K562 (cell line): Measurements from ENCODE around the gene RFLNA. TPM values are rescaled to one million over a fixed set of nuclear protein-coding genes. Genes with fewer than 3 reads are reported as not detected.

Experiments used
- CEBPZ ChIP-seq: fragments of 150-350 bp; IDR thresholded peaks from 2 replicates; pipeline ENCODE4 v1.6.1; 2014; ENCODE audit warnings: low read depth, mild to moderate bottlenecking, low read length, borderline replicate concordance
- DEAF1 ChIP-seq: fragments of 450-650 bp; formaldehyde crosslinking; IDR thresholded peaks from 2 replicates; pipeline ENCODE4 v1.4.0; 2020; ENCODE audit warnings: mild to moderate bottlenecking, moderate library complexity
- MAFF ChIP-seq: IDR thresholded peaks from 2 replicates; pipeline ENCODE4 v1.6.1; 2012; ENCODE audit warnings: low read length, improper control_type of control experiment
- POLR2AphosphoS2 ChIP-seq: IDR thresholded peaks from 2 replicates; pipeline ENCODE4 v1.6.1; 2012; ENCODE audit warnings: low read length, improper control_type of control experiment
- RNF219 ChIP-seq: fragments of 250-450 bp; sonication (Bioruptor Pico); IDR thresholded peaks from 2 replicates; pipeline ENCODE4 v1.5.0; 2022; ENCODE audit warnings: mild to moderate bottlenecking
- THRB ChIP-seq: fragments of 450-650 bp; formaldehyde crosslinking; conservative IDR thresholded peaks from 2 replicates; pipeline ENCODE4 v1.4.0; 2022; ENCODE audit warnings: mild to moderate bottlenecking, missing genetic modification characterization
- ZNF764 ChIP-seq: fragments of 250-450 bp; sonication (Bioruptor Pico); IDR thresholded peaks from 2 replicates; pipeline ENCODE4 v1.4.0; 2020; ENCODE audit warnings: low read depth, mild to moderate bottlenecking, moderate library complexity
- polyA plus RNA-seq, 8 experiments: library from polyadenylated mRNA; depleted of rRNA in 4 of 8; stranded (reverse) in 5 of 8; unstranded in 3 of 8; fragments of >200 nt; fragmentation: Nextera tagmentation in 2 of 8; fragmentation: Illumina TruSeq in 1 of 8; extraction: Ambion mirVana in 2 of 8; extraction: Trizol in 1 of 8; gene quantifications; 2 replicates each; pipeline versions ENCODE4 v1.2.1 to v1.2.3, GENCODE V29; 2011 to 2014; ENCODE audit warnings: inconsistent platforms in 1 of 8, missing spikeins in 1 of 8
- total RNA-seq, 7 experiments: library from RNA; depleted of rRNA in 6 of 7; stranded (reverse); fragments of >200 nt in 6 of 7; fragmentation: Illumina TruSeq in 2 of 7; extraction: Trizol in 2 of 7; gene quantifications; 2 replicates each; pipeline versions ENCODE4 v1.2.1 to v1.2.3, GENCODE V29; 2011 to 2021; ENCODE audit warnings: low replicate concordance in 1 of 7

RFLNA gene
- total and polyA plus RNA-seq, 9 of the 15 experiments (the other 6 are each of a cell fraction or from before 2014, with no cell fraction given) = not detected

GRCh38 chr12:124289634-124290600, 5.0 kb upstream of the RFLNA start (continued):
- no peak for TF ChIP-seq THRB
- no peak for TF ChIP-seq ZNF764 (CRISPR knock-in tag)
- no peak for TF ChIP-seq RNF219 (CRISPR knock-in tag)
- TF ChIP-seq DEAF1 (CRISPR knock-in tag) = no peak
- TF ChIP-seq POLR2AphosphoS2 = no peak
- peak; percentile 86 for TF ChIP-seq MAFF
- TF ChIP-seq CEBPZ = no peak
